Activated naive CD4-positive, alpha-beta T cell treated with Interleukin-2 at 50 U/mL for 16 hours (primary cell): ENCODE data around the gene GDNF.

ENCODE experiments used
- DNase-seq: peaks from one replicate; pipeline ENCODE4 v3.0.0-alpha.2; 2020

GDNF gene

DNA sequence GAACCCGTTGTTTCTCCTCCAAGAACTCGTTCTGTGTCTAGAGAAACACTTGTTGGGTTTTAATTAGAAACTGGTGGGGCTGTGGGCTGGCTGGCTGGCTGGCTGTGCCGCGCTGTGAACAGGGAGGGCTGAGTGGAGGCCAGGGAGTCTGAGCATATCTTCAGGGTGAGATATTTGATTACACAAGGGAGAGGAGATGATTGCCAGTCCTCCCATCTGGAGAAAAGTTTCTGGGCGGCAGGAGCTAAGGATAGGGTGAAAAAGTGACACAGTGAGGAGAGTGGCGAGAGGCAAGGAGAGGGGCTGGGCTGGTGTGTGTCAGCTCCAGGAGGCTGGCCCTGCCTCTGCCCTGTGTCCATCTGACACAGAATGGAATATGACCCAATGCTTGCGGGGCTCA, 63.0 kb downstream of the GDNF start:
- no peak for DNase-seq

DNA sequence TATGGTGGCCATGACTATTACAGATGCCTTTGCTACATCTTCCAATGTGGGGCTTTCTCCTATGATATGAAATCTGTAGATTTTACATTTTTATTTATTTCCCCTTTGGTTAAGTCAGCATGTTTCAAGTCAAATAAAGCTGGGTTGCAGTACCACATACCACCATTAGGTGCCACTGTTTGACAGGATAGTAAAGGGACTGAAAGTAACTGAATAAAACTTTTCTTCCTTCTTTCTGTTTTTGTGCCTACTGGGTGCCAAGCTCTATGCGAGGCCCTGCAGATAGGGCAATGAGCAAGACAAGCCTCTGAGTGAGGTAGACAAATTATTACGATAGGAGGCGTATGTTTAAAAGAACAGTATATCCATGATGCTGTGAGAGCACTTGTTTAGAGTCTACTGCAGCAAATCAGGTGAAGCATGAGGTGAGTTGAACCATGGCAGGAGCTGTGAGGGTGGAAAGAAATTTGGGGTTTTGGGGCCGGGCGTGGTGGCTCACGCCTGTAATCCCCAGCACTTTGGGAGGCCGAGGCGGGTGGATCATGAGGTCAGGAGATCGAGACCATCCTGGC, 64.8 kb downstream of the GDNF start:
- peak; percentile 6 for DNase-seq

DNA sequence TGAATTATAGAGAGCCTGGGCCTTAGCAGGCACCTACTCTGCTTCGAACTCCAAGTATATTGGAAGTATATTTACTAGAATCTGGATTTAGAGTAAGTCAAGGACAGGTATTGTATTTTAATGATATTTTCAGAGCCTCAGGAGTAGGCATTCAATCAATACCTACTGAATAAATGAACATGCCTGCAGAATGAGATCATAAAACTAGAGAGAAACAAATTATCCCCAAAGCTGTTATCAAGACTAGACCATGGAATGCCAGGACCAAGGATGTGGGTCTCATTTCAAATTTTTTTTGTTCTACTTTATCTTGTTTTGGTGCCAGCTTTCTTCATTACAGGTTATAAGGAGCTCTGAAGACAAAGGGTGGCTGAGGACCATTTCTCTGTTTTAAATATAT, 66.0 kb downstream of the GDNF start:
- no peak for DNase-seq

DNA sequence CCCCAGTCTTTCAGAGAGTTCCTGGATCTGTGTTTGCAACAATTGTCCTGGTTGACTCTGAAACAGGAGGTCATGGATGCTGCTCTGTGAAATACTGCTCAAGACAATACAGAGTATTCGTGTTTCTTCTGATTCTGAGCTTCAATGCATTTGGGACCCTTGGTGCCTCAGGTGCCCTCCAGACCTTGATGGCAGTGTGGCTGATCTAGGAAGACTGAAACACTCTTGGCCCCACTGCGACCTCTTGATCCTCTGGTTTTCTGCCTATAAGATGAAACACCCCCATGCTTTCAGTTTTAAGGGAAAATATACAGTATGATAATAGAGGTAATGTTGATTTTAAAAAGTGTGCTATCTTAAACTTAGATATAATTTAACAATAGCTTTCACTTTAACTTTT, 67.6 kb downstream of the GDNF start:
- no peak for DNase-seq

DNA sequence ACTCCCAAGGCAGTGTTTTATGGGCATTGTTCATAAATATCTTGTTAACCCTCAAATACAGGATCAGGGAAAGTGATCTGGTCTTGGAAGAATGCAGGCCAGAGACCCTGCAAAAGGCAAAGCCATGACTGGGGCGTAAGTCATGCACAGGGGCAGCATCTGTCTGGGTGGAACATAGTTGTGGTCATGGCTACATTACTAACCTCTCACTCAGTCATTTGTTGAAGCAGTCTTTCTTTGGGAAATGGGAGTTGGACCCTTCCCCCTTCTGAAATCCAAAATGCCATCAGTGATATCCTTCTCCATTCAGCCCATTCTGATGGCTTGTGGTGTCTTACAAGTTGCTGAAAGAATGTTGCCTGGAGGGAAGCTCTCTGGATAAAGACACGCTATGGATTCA, 68.1 kb downstream of the GDNF start:
- no peak for DNase-seq

DNA sequence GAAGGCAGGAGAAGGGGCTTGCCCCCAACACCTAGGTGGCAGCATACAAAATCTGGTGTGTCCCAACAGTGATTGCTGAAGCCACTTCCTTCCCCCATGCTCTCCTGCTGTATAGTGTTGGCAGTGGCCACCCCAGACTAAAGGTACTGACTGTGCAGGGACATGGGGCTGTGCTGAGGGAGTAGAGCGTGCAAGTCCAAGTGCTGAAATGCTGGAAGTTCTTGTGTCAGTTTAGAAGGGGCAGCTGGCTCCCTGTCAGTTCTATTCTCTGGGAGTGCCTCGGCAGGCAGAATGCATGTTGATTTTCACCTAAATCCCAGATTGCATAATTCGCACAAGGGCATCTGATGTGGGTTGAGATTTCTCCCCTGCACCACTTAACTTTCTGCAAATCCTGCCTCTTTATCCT, 68.6 kb downstream of the GDNF start:
- no peak for DNase-seq

DNA sequence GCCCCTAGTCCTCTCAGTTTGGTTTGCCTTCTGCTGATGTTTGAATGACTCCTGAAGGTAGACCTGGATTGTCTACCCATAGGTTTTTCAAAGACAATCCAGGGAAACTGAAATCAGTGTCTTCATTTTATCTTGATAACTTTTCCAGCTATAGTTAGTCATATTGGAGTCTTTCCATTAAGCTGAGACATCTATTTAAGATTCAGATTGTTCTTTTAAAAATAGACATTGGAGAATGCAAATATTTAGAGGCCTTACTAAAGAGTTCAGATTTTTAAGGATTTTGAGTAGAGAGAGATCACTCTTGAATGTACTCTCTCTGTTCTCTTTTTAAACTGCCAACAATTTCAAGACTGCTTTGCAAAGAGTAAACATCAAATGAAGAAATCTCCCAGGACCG, 69.1 kb downstream of the GDNF start:
- DNase-seq = no peak

DNA sequence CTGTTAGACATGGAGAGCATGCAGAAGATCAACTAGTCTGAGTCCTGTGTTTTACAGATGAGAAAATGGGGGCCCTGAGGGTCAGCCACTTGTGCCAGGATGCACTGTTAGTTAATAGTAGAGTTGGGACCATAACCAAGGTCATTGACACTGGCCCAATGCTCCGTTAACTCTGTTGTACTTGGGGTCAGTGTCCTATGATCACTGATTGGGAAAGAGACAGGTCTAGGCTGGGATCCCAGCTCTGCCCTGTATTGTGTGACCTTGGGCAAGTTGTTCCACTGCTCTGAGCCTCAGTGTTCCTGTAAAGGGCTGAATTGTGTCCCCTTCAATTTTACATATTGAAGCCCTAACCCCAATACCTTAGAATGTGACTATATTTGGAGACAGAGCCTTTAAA, 70.0 kb downstream of the GDNF start:
- no peak for DNase-seq

DNA sequence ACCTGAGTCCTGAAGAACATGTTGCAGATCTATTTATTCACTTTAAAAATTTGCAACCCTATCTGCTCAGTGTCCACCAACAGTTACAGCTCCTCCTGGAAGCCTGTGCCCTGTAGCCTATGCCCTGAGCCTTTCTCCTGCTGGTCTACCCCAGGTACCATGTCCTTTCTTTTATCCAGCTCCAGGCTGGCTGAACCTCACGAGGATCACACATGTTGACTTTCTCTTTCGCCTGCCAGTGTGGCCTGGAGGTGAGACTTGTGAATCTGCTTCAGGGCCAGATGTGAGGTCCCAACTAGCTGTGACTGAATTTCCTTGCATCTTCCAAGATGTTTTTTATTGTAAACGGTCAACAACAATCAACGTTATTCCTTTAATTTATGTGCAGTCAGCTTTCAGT, 70.7 kb downstream of the GDNF start:
- no peak for DNase-seq

DNA sequence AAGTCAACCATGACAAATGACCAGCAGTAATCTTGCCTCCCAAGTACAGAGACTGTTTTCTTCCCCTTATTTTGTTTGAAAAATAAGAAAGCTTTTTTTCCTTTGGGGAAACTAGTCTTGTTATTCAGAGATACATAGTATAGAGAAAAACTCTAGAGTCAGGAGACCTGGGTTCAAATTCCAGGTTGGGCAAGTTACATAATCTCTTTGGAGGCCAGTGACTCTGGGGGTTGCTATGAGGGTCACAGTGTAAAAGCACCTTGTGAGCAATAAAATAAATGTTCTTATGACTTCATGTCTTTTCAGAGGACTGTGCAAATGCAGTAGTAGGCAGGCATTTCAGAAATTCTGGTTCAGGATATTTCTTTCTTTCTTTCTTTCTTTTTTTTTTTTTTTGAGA, 71.5 kb downstream of the GDNF start:
- no peak for DNase-seq

DNA sequence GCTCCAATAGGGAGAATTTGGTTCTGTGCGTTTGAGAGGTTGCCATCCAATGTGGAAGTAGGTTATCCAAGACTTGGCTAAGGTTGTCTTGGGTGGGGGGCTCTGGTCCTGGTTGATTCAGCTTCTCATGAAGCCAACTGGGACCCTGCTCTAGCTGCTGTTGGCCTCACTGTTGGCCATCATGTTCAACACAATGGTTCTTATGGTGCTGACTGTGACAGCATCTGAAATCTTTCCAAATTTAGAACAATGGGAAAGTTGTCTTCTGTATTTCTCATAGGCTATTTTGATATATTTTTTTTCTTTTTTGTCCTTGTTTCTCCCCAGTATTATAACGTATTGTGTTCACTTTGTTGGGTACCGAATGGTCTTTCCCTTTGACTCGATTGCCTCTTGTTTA, 71.9 kb downstream of the GDNF start:
- no peak for DNase-seq

DNA sequence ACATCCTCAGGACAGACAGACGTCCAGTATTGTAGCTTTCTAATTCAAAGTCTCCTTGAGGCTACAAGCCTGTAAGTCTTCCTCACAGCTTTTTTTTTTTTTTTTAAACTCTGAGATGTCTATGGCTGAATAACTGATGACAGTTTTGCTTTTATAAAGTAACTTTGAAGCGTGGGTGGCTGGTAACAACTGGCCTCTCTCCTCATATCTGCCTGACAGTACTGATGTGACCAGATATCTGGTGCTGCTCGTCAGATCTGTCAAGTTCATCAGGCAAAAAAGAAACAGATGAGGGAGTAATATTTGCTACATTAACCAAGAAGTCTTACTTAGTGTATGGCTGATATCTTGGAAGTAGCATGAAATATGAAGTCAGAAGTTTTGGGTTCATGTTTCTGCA, 72.6 kb downstream of the GDNF start:
- DNase-seq = no peak
